GM18505 (cell line): ENCODE results near the gene AADACL3.

Source experiments
- ATAC-seq: cut with Tn5 transposase; IDR thresholded peaks from one replicate; pipeline ENCODE4 v1.9.1; 2021; ENCODE audit not compliant: unreplicated experiment
- POLR2A ChIP-seq: IDR thresholded peaks from 4 replicates; pipeline ENCODE4 v1.6.1; 2011; ENCODE audit warnings: borderline replicate concordance; ENCODE audit not compliant: insufficient read depth, insufficient read length; ENCODE audit errors: extremely low read depth

AADACL3 gene

DNA sequence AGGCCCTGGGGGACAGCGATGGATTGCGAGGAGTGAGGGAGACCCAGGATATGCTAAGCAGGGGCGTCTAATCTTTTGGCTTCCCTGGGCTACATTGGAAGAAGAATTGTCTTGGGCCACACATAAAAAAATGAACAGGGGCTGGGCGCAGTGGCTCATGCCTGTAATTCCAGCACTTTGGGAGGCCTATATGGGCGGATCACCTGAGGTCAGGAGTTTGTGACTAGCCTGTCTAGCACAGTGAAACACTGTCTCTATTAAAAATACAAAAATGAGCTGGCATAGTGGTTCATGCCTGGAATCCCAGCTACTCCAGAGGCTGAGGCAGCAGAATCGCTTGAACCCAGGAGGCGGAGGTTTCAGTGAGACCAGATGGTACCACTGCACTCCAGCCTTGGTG, 46.9 kb downstream of the AADACL3 start:
- TF ChIP-seq POLR2A: no peak
- ATAC-seq: no peak

- no peak for ATAC-seq
- no peak for TF ChIP-seq POLR2A
Measured at GRCh38 chr1:12763479-12763878, 47.6 kb downstream of the AADACL3 start.

- ATAC-seq: no peak
- TF ChIP-seq POLR2A: no peak
Measured at GRCh38 chr1:12764016-12764415, 48.1 kb downstream of the AADACL3 start.

DNA sequence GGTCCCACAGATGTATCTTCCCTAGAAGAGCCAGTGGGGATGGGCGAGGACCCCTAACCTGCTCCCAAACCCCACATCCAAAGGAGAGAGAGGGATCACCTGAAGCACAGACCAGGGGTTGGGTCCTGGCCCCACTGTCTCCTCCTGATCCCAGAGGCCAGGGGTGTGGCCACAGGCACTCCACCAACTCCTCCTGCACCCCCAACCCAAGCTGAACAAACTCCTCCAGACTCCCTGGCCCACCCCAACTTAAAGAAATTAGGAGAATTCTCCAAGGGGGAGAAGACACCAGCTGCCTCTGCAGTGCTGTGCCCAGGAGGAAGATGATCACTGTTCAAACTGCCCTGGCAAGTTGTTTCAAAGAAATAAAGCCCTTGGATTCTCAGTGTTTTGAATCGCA, 53.1 kb downstream of the AADACL3 start:
- no peak for TF ChIP-seq POLR2A

GRCh38 chr1:12769976-12770505, 54.1 kb downstream of the AADACL3 start:
- no peak for TF ChIP-seq POLR2A
- no peak for ATAC-seq

More for the DNA sequence above, 53.1 kb downstream of the AADACL3 start:
- no peak for ATAC-seq

- no peak for ATAC-seq
- no peak for TF ChIP-seq POLR2A
Measured at GRCh38 chr1:12770620-12771019, 54.7 kb downstream of the AADACL3 start.

GRCh38 chr1:12771186-12771585, 55.3 kb downstream of the AADACL3 start:
- no peak for TF ChIP-seq POLR2A
- ATAC-seq: no peak

DNA sequence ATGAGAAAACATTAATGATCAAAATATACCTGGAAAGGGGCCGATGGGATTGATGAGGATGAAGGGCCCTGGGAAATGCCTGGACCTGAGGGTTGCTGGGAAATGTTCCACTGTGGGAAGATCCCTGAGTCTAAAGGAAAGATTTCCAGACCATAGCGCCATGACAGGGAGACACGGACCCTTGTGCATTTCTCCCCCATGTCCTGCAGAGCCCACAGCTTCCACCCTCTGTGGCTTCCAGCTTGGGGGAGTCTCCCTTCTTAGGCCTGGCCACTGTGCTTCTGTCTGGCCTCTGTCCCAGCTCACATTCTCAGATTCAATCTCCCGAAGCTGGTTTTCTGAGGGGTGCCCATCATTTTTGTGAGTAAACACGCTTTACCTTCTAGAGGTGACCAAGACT, 56.6 kb downstream of the AADACL3 start:
- no peak for TF ChIP-seq POLR2A

GRCh38 chr1:12773438-12773837, 57.5 kb downstream of the AADACL3 start, which contains the start of gene PRAMEF12:
Gene PRAMEF12, plus strand, starts transcription at chr1:12773738. Its CDS starts 1,130 bp downstream, at chr1:12774868.
- no peak for ATAC-seq
- no peak for TF ChIP-seq POLR2A

More for the DNA sequence above, 56.6 kb downstream of the AADACL3 start:
- no peak for ATAC-seq

DNA sequence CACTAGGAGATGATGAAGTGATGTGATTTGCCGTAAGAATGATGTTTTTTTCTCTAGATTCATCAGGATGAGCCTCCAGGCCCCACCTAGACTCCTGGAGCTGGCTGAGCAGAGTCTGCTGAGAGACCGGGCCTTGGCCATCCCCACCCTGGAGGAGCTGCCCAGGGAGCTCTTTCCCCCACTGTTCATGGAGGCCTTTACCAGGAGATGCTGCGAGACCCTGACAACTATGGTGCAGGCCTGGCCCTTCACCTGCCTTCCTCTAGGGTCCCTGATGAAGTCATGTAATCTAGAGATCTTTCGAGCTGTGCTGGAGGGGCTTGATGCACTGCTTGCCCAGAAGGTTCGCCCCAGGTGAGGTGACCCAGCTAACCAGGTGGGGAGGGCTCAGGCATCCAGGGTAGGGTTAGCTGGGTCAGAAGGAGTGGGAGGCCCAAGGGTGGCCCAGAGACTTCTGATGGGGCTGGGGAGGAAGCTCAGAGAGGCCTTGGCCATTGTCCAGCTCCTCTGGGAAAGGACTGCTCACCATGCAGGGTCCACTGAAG, 59.0 kb downstream of the AADACL3 start:
- TF ChIP-seq POLR2A: no peak
- ATAC-seq: no peak

GRCh38 chr1:12775443-12775842, 59.5 kb downstream of the AADACL3 start:
- no peak for ATAC-seq
- no peak for TF ChIP-seq POLR2A

- no peak for ATAC-seq
- TF ChIP-seq POLR2A: no peak
Measured at GRCh38 chr1:12776801-12777557, 61.1 kb downstream of the AADACL3 start.
